Rectal smooth muscle tissue (tissue), 1 donor: ENCODE measurements around the gene ZNF638.

Experiments
- H3K27ac ChIP-seq: one replicate; pipeline ENCODE4 v1.7.0; 2013; ENCODE audit warnings: low read depth, low read length, inconsistent platforms
- H3K27me3 ChIP-seq: one replicate; pipeline ENCODE4 v1.7.0; 2013; ENCODE audit warnings: low read length; ENCODE audit not compliant: control insufficient read depth, insufficient read depth
- H3K36me3 ChIP-seq: one replicate; pipeline ENCODE4 v1.7.0; 2013; ENCODE audit warnings: low read length; ENCODE audit not compliant: control insufficient read depth, insufficient read depth
- H3K4me1 ChIP-seq: one replicate; pipeline ENCODE4 v1.7.0; 2013; ENCODE audit warnings: low read length; ENCODE audit not compliant: control insufficient read depth, insufficient read depth
- H3K4me3 ChIP-seq: one replicate; pipeline ENCODE4 v1.7.0; 2013; ENCODE audit warnings: low read length
- H3K9ac ChIP-seq: one replicate; pipeline ENCODE4 v1.7.0; 2013; ENCODE audit warnings: low read length

ZNF638 gene

DNA sequence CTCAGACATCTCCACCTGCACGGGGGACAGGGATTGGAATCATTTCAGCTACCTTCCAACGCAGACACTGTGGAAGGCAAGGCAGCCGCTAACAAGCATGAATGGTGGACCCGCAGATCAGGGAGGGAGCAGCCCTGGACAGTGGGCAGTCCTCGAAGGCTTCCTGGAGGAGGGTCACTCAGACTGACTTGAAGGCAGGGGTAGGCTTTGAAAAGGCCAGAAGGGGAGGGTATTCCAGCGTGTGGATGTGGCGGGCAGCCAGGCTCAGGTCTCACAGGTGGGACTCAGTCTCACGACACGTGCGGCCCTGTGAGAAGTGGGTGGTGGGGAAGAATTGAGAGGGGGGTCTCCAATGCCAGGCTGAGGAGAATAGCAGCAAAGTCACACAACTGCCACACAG lies 151.7 kb downstream of the ZNF638 start:
- Histone ChIP-seq H3K36me3 (peaks cover 3% of the 10 kb centered on the region), H3K4me3 (no peak overlapping the region), H3K27me3 (no peaks in the 10 kb centered on the region), H3K4me1 (no peaks in the 10 kb centered on the region), H3K9ac (no peak overlapping the region), H3K27ac (no peak overlapping the region)

DNA sequence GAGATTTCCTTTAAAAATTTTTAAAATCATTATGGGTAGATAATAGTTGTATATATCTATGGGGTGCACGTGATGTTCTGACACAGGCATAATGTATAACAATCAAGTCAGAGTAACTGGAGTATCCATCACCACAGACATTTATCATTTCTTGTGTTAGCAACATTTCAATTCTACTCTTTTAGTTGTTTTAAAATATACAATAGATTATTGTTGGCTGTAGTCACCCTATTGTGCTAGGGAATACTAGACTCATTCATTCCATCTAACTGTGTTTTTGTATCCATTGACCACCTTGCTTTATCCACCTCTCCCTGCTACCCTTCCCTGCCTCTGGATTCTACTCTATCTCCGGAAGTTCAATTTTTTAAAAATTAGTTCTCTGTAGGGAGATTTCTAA lies 152.8 kb downstream of the ZNF638 start:
- no peak overlapping the region for H3K9ac ChIP-seq
- no peak overlapping the region for H3K4me3 ChIP-seq
- no peak overlapping the region for H3K27ac ChIP-seq
- H3K36me3 ChIP-seq, result peaks cover 3% of the 10 kb centered on the region
- H3K27me3 ChIP-seq, result no peaks in the 10 kb centered on the region
- H3K4me1 ChIP-seq, result no peaks in the 10 kb centered on the region
